Measurements from ENCODE around the gene TMEM132D.

- TF ChIP-seq CTCF (IDR thresholded peaks at IDR 0.05) (no peak), POLR2A (IDR thresholded peaks at IDR 0.05) (no peak)
Measured at GRCh38 chr12:129750421-129750820, 153.4 kb downstream of the TMEM132D start.
